Smooth muscle cell (in vitro differentiated cells): ENCODE data around the gene BMP8A. TPM values are rescaled to one million over a fixed set of nuclear protein-coding genes. Genes with fewer than 3 reads are reported as not detected.
"Not testable (repeated sequence)": the region's sequence is repeated elsewhere in the genome, so short reads cannot be mapped to it uniquely, and the experiment has no call there.

Experiments
- DNase-seq: peaks from one replicate; lab custom pipeline; 2025; ENCODE audit not compliant: unreplicated experiment; lab: John Stamatoyannopoulos, UW
- H2AFZ ChIP-seq: fragments of 200-600 bp; sonication (generic); 2 replicates; pipeline ENCODE4 v1.6.0; 2016; ENCODE audit warnings: antibody characterized with exemption, low read depth, mild to moderate bottlenecking
- H3F3A ChIP-seq: fragments of 200-600 bp; sonication (generic); 2 replicates; pipeline ENCODE4 v1.6.0; 2017; ENCODE audit warnings: antibody characterized with exemption, low read depth
- H3K27ac ChIP-seq: fragments of 200-600 bp; sonication (generic); 2 replicates; pipeline ENCODE4 v1.5.1; 2016; ENCODE audit warnings: low read depth, mild to moderate bottlenecking
- H3K27me3 ChIP-seq: fragments of 200-600 bp; sonication (generic); 2 replicates; pipeline ENCODE4 v1.6.1; 2016; ENCODE audit warnings: low read depth, mild to moderate bottlenecking
- H3K36me3 ChIP-seq: fragments of 200-600 bp; sonication (generic); 2 replicates; pipeline ENCODE4 v1.5.1; 2016; ENCODE audit warnings: low read depth
- H3K4me1 ChIP-seq: fragments of 200-600 bp; sonication (generic); 2 replicates; pipeline ENCODE4 v1.5.1; 2016; ENCODE audit warnings: low read depth
- H3K4me2 ChIP-seq: fragments of 200-600 bp; sonication (generic); 2 replicates; pipeline ENCODE4 v1.6.0; 2016; ENCODE audit warnings: mild to moderate bottlenecking
- H3K4me3 ChIP-seq: fragments of 200-600 bp; sonication (generic); 2 replicates; pipeline ENCODE4 v1.5.1; 2016; ENCODE audit warnings: mild to moderate bottlenecking
- H3K79me2 ChIP-seq: fragments of 200-600 bp; sonication (generic); 2 replicates; pipeline ENCODE4 v1.6.0; 2016; ENCODE audit warnings: low read depth, mild to moderate bottlenecking
- H3K9ac ChIP-seq: fragments of 200-600 bp; sonication (generic); 2 replicates; pipeline ENCODE4 v1.6.0; 2016; ENCODE audit warnings: low read depth
- H3K9me3 ChIP-seq: fragments of 200-600 bp; sonication (generic); replicated peaks from 2 replicates; pipeline ENCODE4 v1.5.1; 2016; ENCODE audit warnings: low read depth
- H4K20me1 ChIP-seq: fragments of 200-600 bp; sonication (generic); 2 replicates; pipeline ENCODE4 v1.6.0; 2016; ENCODE audit warnings: low read depth
- CTCF ChIP-seq: fragments of 200-600 bp; sonication (generic); IDR thresholded peaks from 2 replicates; pipeline ENCODE4 v1.5.1; 2017; ENCODE audit warnings: borderline replicate concordance, mild to moderate bottlenecking, antibody characterized with exemption; ENCODE audit not compliant: insufficient read depth, poor library complexity, severe bottlenecking
- WGBS: methylation state at CpG from one replicate; pipeline ENCODE4 v1.1.7; 2016; ENCODE audit warnings: low lambda C conversion rate; 5-methylcytosine and 5-hydroxymethylcytosine counted together
- polyA plus RNA-seq: library from polyadenylated mRNA; unstranded; fragments of >200 nt; fragmentation: Nextera tagmentation; extraction: Ambion mirVana; gene quantifications from 2 replicates; pipeline ENCODE4 v1.2.1, GENCODE V29; 2016
- total RNA-seq: library from RNA; depleted of rRNA; stranded (reverse); fragments of >200 nt; gene quantifications from 2 replicates; pipeline ENCODE4 v1.2.3, GENCODE V29; 2014

Gene BMP8A
- total and polyA plus RNA-seq, 2 experiments from 2014 or later, result 0.10 to 1.4 TPM

GRCh38 chr1:39499668-39500067, 8.2 kb downstream of the BMP8A start:
- no peaks in the 10 kb centered on the region for H3K36me3 ChIP-seq
- H3K9me3 ChIP-seq, result no peaks in the 10 kb centered on the region
- no peak overlapping the region for H2AFZ ChIP-seq
- H3K27me3 ChIP-seq, result peaks cover under 1% of the 10 kb centered on the region
- no peak for TF ChIP-seq CTCF
- H3K4me1 ChIP-seq, result no peaks in the 10 kb centered on the region
- H4K20me1 ChIP-seq, result no peaks in the 10 kb centered on the region
- no peak overlapping the region for H3K4me3 ChIP-seq
- DNase-seq, result no peak
- H3F3A ChIP-seq, result no peaks in the 10 kb centered on the region
- H3K4me2 ChIP-seq, result no peak overlapping the region
- no peaks in the 10 kb centered on the region for H3K79me2 ChIP-seq
- no peak overlapping the region for H3K27ac ChIP-seq
- 74% methylated on average over 5 of the region's 5 CpGs for WGBS
- H3K9ac ChIP-seq, result no peak overlapping the region

DNA sequence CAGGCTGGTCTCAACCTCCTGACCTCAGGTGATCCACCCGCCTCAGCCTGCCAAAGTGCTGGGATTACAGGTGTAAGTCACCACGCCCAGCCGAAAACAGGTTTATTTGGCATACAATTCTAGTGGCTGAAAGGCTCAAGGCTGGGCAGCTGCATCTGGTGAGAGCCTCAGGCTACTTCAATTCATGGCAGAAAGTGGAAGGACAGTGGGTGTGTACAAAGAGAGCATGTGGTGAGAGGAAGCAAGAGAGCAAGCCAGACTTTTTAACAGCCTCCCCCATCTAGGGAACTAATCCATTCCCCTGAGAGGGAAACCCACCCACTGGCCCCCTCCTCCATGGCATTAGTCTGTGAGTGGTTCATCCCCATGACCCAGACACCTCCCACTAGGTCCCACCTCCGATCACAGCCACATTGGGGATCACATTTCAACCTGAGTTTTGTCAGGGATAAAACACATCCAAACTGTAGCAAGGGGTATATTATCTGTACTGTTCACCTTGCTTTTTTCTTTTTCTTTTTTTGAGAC, 9.5 kb downstream of the BMP8A start:
- no peaks in the 10 kb centered on the region for H3K36me3 ChIP-seq
- WGBS, result 90% methylated on average over 4 of the region's 4 CpGs
- H2AFZ ChIP-seq, result no peak overlapping the region
- no peaks in the 10 kb centered on the region for H3K27me3 ChIP-seq
- no peaks in the 10 kb centered on the region for H3F3A ChIP-seq
- TF ChIP-seq CTCF, result no peak
- H3K9ac ChIP-seq, result no peak overlapping the region
- H3K79me2 ChIP-seq, result no peaks in the 10 kb centered on the region
- no peaks in the 10 kb centered on the region for H3K4me1 ChIP-seq
- no peak overlapping the region for H3K4me2 ChIP-seq
- H4K20me1 ChIP-seq, result no peaks in the 10 kb centered on the region
- H3K4me3 ChIP-seq, result no peak overlapping the region
- no peaks in the 10 kb centered on the region for H3K9me3 ChIP-seq
- DNase-seq, result no peak
- H3K27ac ChIP-seq, result no peak overlapping the region

DNA sequence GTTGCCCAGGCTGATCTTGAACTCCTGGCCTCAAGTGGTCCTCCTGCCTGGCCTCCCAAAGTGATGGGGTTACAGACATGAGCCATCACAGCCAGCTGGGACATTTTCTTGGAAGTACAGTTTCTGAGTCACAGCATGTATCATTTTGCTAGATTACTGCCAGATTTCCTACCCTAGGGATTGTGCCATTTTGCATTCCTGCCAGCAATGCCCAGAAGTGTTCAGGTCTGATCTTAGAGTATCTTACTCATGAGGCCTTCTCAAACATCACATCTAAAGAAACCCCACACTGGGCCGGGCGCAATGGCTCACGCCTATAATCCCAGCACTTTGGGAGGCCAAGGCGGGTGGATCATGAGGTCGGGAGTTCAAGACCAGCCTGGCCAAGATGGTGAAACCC, 10.2 kb downstream of the BMP8A start:
- H3K9ac ChIP-seq, result no peak overlapping the region

GRCh38 chr1:39504436-39504835, 13.0 kb downstream of the BMP8A start:
- H3K27ac ChIP-seq, H3K36me3 ChIP-seq, H3K27me3 ChIP-seq, DNase-seq, H3K9me3 ChIP-seq, H2AFZ ChIP-seq, H3K79me2 ChIP-seq, H3K4me1 ChIP-seq, H4K20me1 ChIP-seq, H3K9ac ChIP-seq, H3F3A ChIP-seq, H3K4me3 ChIP-seq, H3K4me2 ChIP-seq: not testable (repeated sequence)
- WGBS, result 77% methylated on average over 9 of the region's 9 CpGs

More for the DNA sequence above, 10.2 kb downstream of the BMP8A start:
- no peak for DNase-seq
- TF ChIP-seq CTCF, result no peak
- Histone ChIP-seq H3K27ac (no peak overlapping the region), H3K79me2 (no peaks in the 10 kb centered on the region), H3K4me3 (no peak overlapping the region), H3K4me1 (no peaks in the 10 kb centered on the region), H3K9me3 (no peaks in the 10 kb centered on the region), H3K27me3 (no peaks in the 10 kb centered on the region), H4K20me1 (no peaks in the 10 kb centered on the region), H3K4me2 (no peak overlapping the region), H3K36me3 (no peaks in the 10 kb centered on the region), H3F3A (no peaks in the 10 kb centered on the region), H2AFZ (no peak overlapping the region)
- 78% methylated on average over 5 of the region's 5 CpGs for WGBS
